Nephron progenitor cell (in vitro differentiated cells): ENCODE measurements around the gene TMEM168.
"Not testable (repeated sequence)": the region's sequence is repeated elsewhere in the genome, so short reads cannot be mapped to it uniquely, and the experiment has no call there.

ENCODE experiments used
- DNase-seq: peaks from one replicate; pipeline ENCODE4 v3.0.0; 2021
- H3K27ac Mint-ChIP-seq: 2 replicates; pipeline ENCODE4 v1.8.0; 2021; ENCODE audit warnings: mild to moderate bottlenecking, moderate library complexity, mixed read lengths
- H3K27me3 Mint-ChIP-seq: 2 replicates; pipeline ENCODE4 v1.8.0; 2021; ENCODE audit warnings: mild to moderate bottlenecking, low read depth, mixed read lengths; ENCODE audit not compliant: poor library complexity
- H3K36me3 Mint-ChIP-seq: 2 replicates; pipeline ENCODE4 v1.8.0; 2021; ENCODE audit warnings: low read depth, mixed read lengths
- H3K4me1 Mint-ChIP-seq: 2 replicates; pipeline ENCODE4 v1.8.0; 2021; ENCODE audit warnings: mixed read lengths
- H3K4me3 Mint-ChIP-seq: 2 replicates; pipeline ENCODE4 v1.8.0; 2021; ENCODE audit warnings: mild to moderate bottlenecking, moderate library complexity, mixed read lengths
- H3K9me3 Mint-ChIP-seq: 2 replicates; pipeline ENCODE4 v1.8.0; 2021; ENCODE audit warnings: mild to moderate bottlenecking, moderate library complexity, mixed read lengths
- TF ChIP-seq, protein P1 (sequence below): fragments of 200-600 bp; sonication (generic); IDR thresholded peaks from 2 replicates; pipeline ENCODE4 v1.5.0; 2021; ENCODE audit warnings: antibody characterized with exemption

Gene TMEM168

DNA sequence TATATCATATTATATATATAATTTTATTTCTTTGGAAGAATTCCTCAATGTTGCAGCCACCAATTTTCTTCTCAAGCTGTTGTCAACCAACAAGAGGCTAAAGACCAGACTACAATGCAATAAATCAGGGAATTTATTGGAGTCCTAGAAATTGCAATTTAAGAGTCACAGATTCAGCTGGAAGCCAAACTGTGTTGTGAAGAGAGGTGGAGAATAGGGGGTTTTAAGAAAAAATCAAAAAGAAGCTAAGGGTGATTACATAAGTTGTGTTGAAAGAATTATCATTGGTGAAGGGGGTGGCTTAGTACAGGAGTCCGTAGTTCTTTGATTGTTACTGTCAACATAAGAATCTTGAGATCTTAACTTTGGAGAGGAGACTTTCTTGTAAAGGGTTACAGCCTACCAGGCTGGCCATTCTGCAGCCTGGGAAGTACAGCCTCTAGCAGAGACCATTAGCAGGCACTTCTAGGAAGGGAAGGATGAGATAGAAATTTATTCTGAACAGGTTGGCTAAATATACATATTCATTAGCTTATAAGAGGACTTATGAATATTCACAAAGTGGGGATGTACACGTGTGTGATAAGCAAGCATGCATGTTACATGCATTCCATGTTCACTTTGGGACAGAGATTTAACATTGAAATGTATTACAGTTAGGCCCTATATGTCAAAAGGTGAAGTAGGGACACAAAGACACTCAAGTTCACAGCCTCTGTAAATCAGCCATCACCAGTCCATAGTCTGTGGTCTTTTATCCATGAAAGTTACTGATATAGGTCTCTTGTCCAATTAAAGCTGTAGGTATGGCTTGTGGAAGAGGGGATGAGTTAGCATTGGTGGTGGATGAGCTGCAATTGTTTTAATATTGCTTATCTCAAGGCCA lies 8.3 kb upstream of the TMEM168 start:
- H3K36me3 Mint-ChIP-seq, result no peaks in the 10 kb centered on the region
- no peaks in the 10 kb centered on the region for H3K27me3 Mint-ChIP-seq
- H3K27ac Mint-ChIP-seq, result peak overlapping the region; percentile 24
- H3K4me1 Mint-ChIP-seq, result no peaks in the 10 kb centered on the region
- H3K4me3 Mint-ChIP-seq, result no peak overlapping the region
- H3K9me3 Mint-ChIP-seq, result no peaks in the 10 kb centered on the region
- TF ChIP-seq, protein P1, sequence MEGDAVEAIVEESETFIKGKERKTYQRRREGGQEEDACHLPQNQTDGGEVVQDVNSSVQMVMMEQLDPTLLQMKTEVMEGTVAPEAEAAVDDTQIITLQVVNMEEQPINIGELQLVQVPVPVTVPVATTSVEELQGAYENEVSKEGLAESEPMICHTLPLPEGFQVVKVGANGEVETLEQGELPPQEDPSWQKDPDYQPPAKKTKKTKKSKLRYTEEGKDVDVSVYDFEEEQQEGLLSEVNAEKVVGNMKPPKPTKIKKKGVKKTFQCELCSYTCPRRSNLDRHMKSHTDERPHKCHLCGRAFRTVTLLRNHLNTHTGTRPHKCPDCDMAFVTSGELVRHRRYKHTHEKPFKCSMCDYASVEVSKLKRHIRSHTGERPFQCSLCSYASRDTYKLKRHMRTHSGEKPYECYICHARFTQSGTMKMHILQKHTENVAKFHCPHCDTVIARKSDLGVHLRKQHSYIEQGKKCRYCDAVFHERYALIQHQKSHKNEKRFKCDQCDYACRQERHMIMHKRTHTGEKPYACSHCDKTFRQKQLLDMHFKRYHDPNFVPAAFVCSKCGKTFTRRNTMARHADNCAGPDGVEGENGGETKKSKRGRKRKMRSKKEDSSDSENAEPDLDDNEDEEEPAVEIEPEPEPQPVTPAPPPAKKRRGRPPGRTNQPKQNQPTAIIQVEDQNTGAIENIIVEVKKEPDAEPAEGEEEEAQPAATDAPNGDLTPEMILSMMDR, result no peak
- DNase-seq, result no peak

GRCh38 chr7:112796552-112796951 lies 6.4 kb upstream of the TMEM168 start:
- not testable (repeated sequence) for H3K27ac Mint-ChIP-seq, H3K27me3 Mint-ChIP-seq, H3K36me3 Mint-ChIP-seq, H3K4me3 Mint-ChIP-seq, H3K9me3 Mint-ChIP-seq, H3K4me1 Mint-ChIP-seq, DNase-seq

- no peak overlapping the region for H3K27ac Mint-ChIP-seq
- no peak for DNase-seq
- peaks cover 15% of the 10 kb centered on the region for H3K36me3 Mint-ChIP-seq
- H3K9me3 Mint-ChIP-seq, result peaks cover 5% of the 10 kb centered on the region
- peaks cover 19% of the 10 kb centered on the region for H3K4me1 Mint-ChIP-seq
- TF ChIP-seq, protein P1, result no peak
- H3K27me3 Mint-ChIP-seq, result no peaks in the 10 kb centered on the region
- no peak overlapping the region for H3K4me3 Mint-ChIP-seq
These were observed 2.2 kb upstream of the TMEM168 start for GRCh38 chr7:112792441-112792840.

DNA sequence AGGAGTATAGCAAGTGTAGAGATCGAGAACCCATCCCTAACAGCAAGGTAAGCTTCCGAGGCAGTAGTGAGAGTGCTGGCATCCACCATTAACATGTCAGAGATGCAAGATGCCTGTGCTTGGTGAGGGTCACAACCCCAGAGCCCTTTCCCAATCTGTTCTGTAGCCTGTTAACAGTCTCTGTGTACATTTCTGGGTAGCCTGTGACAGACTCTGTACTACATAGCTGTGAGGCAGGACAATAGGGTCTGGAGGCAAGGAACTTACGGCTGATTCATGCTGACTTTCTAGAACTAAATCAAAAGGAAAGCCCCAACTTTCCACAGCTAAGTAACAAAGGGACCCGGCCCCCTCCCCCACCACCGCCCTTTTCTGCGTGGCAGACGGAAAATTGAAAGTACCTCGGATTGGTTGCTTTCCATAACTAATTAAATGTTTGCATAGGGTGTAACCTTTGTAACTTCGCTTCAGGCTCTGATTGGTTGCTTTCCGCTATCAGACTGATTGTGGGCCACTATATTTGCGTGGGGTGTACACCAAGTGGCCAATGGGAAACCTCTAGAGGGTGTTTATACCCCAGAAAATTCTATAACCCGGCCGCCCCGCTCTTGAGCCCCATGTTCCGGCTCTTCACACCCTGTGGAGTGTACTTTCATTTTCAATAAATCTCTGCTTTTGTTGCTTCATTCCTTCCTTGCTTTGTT lies 1.4 kb upstream of the TMEM168 start:
- Mint-ChIP-seq H3K27me3 (no peaks in the 10 kb centered on the region), H3K27ac (no peak overlapping the region), H3K4me3 (peak overlapping the region; percentile 91), H3K4me1 (peaks cover 19% of the 10 kb centered on the region), H3K36me3 (peaks cover 22% of the 10 kb centered on the region), H3K9me3 (peaks cover 5% of the 10 kb centered on the region)
- TF ChIP-seq, protein P1, result no peak
- DNase-seq, result no peak

- Mint-ChIP-seq H3K4me1 (peaks cover 19% of the 10 kb centered on the region), H3K36me3 (peaks cover 23% of the 10 kb centered on the region), H3K27ac (no peak overlapping the region), H3K4me3 (peak overlapping the region; percentile 91), H3K27me3 (no peaks in the 10 kb centered on the region), H3K9me3 (peaks cover 5% of the 10 kb centered on the region)
- TF ChIP-seq, protein P1, result no peak
- no peak for DNase-seq
These were observed 402 bp upstream of the TMEM168 start for GRCh38 chr7:112790586-112791003.

DNA sequence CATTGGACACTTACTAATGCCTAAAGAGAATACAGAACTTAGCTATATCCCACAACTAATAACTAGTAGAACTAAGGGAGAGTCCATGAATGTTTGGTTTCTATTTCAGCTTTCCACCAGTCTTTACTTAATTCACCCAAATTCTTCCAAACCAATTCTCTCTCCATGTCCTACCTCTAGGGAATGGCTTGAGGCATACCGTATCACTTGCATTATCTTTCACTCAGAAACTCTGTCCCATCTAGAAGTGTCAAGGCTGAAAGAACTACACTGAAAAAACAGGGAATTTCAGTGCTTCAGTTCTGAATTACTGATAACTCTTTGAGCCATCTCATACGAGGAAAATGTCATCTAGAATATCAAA lies 758 bp downstream of the TMEM168 start:
- H3K9me3 Mint-ChIP-seq, result peaks cover 5% of the 10 kb centered on the region
- peaks cover 26% of the 10 kb centered on the region for H3K36me3 Mint-ChIP-seq
- H3K27ac Mint-ChIP-seq, result peak overlapping the region; percentile 12
- TF ChIP-seq, protein P1, result no peak
- peak overlapping the region; percentile 91 for H3K4me3 Mint-ChIP-seq
- DNase-seq, result no peak
- H3K4me1 Mint-ChIP-seq, result peaks cover 19% of the 10 kb centered on the region
- no peaks in the 10 kb centered on the region for H3K27me3 Mint-ChIP-seq
